Measurements from ENCODE around the gene ACTN4.

Gene ACTN4

GRCh38 chr19:38774181-38774950 is 126.9 kb downstream of the ACTN4 start:
- no peak for DNase-seq

DNA sequence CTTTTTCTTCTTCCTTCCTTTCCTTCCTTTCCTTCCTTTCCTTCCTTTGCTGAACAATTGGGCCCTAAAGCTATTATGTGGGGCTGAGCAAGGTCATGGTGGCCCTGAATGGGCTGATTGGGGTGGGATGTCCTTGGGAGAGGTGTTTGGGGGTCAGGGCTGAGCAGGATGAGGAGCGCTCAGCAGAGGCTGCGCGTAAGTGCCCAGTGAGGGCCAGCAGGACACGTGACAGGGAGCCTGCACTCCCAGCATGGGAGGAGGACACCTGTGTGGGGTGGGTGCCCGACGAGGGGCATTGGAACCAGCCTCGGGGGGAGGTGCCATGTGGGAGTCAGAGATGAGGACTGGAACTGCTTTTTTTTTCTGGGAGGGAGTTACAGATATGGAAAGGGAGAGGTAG is 131.3 kb downstream of the ACTN4 start:
- no peak for DNase-seq

DNA sequence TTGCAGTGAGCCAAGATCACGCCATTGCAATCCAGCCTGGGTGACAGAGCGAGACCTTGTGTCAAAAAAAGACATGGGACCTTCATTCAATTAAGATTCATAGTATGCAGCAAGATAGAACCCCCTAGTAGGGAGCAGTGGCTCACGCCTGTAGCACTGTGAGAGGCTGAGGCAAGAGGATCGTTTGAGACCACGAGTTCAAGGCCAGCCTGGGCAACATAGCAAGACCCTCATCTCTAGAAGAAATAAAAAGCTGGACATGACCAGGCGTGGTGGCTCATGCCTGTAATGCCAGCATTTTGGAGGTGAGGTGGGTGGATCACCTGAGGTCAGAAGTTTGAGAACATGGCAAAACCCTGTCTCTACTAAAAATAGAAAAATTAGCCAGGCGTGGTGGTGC is 133.0 kb downstream of the ACTN4 start:
- no peak for DNase-seq

DNA sequence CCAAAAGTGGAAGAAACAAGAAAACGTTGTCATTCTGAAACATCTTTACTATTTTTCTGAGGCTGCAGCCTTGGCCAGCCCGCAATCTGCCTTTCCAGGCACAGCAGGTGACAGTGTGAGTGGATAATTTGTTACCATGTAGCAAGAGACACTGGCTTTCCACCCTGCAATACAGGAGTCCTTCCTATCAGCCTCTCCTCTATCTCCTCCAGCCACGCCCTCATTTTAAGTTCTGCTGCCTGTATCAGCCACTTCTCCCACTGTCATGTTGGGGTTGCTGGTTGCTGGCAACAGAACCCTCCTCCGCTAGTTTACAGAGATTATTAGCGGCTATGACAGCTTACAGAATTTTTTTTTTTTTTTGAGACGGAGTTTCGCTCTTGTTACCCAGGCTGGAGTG is 133.6 kb downstream of the ACTN4 start:
- no peak for DNase-seq

Data from activated CD8-positive, alpha-beta memory T cell treated with anti-CD3 and anti-CD28 coated beads, Interleukin-2, amount 50 U/mL, for 48 hours (primary cell).